ENCODE results near the gene NR2C2AP.
A peak's percentile ranks its signal among the peaks of the same experiment; 100 is the strongest.
"Not testable (repeated sequence)": the region's sequence is repeated elsewhere in the genome, so short reads cannot be mapped to it uniquely, and the experiment has no call there.

Gene NR2C2AP

DNA sequence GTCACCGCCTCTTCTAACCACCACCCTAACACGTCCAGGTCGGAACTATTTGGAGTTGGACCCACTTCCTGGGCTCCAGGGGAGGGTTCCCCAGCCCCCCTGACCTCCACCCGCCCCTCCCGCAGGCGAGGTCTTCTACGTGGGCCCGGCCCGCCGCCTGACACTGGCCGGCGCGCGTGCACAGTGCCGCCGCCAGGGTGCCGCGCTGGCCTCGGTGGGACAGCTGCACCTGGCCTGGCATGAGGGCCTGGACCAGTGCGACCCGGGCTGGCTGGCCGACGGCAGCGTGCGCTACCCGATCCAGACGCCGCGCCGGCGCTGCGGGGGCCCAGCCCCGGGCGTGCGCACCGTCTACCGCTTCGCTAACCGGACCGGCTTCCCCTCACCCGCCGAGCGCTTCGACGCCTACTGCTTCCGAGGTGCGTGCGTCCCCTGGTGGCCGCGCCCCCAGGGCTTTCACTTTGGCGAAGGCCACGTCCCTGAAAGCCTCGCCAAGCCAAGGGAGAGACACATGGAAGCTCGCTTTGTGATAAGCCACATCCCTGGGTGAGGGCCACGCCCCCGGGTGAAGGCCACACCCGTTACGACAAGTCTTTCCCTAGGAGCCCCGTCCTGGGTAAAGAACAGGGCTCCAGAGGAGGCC, 21.8 kb upstream of the NR2C2AP start:
- no peaks in the 10 kb centered on the region for H3K9me3 Mint-ChIP-seq
- peaks cover 4% of the 10 kb centered on the region for H3K4me1 Mint-ChIP-seq (ENCODE audit: low read depth)
- no peak overlapping the region for H3K27ac Mint-ChIP-seq
- H3K36me3 Mint-ChIP-seq (ENCODE audit: low read depth) = no peaks in the 10 kb centered on the region
- H3K4me3 Mint-ChIP-seq = peak overlapping the region; percentile 74
- peaks cover 9% of the 10 kb centered on the region for H3K27me3 Mint-ChIP-seq (ENCODE audit: low read depth)
- peak; percentile 79 for DNase-seq (ENCODE audit: low spot score)

DNA sequence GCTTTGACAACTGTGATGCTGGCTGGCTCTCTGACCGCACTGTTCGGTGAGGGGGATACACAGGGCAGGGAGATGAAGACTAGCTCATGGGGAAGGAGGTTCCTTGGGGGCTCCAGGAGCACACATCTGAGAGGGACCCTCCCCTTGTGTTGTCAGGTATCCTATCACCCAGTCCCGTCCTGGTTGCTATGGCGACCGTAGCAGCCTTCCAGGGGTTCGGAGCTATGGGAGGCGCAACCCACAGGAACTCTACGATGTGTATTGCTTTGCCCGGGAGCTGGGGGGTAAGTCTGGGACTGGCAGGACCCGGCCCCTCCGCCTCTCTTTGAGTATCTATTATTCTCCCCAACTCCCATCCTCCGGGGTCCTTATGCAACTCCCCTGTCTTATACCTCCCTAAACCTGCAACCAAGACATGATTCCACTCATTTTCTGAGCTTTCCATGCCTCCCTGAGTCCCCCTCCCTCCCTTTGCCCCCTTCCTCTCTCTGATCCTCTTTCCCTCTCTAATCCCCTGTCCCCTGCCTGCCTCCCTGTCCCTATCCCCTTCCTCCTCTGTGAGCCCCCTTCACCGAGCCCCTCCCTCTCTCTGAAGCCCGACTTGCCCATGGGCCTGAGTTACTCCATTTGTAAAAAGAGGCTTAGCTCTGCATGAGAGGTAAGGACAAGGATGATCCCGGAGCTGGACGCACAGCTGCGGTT, 21.1 kb upstream of the NR2C2AP start:
- no peaks in the 10 kb centered on the region for H3K9me3 Mint-ChIP-seq
- no peaks in the 10 kb centered on the region for H3K36me3 Mint-ChIP-seq (ENCODE audit: low read depth)
- H3K4me1 Mint-ChIP-seq (ENCODE audit: low read depth) = peaks cover 4% of the 10 kb centered on the region
- peaks cover 9% of the 10 kb centered on the region for H3K27me3 Mint-ChIP-seq (ENCODE audit: low read depth)
- peak overlapping the region; percentile 56 for H3K4me3 Mint-ChIP-seq
- no peak for DNase-seq (ENCODE audit: low spot score)
- H3K27ac Mint-ChIP-seq = no peak overlapping the region

GRCh38 chr19:19223636-19224035, 20.4 kb upstream of the NR2C2AP start:
- H3K9me3 Mint-ChIP-seq = no peaks in the 10 kb centered on the region
- no peak overlapping the region for H3K4me3 Mint-ChIP-seq
- H3K36me3 Mint-ChIP-seq (ENCODE audit: low read depth) = no peaks in the 10 kb centered on the region
- no peak overlapping the region for H3K27ac Mint-ChIP-seq
- no peak for DNase-seq (ENCODE audit: low spot score)
- peaks cover 9% of the 10 kb centered on the region for H3K27me3 Mint-ChIP-seq (ENCODE audit: low read depth)
- peaks cover 4% of the 10 kb centered on the region for H3K4me1 Mint-ChIP-seq (ENCODE audit: low read depth)

DNA sequence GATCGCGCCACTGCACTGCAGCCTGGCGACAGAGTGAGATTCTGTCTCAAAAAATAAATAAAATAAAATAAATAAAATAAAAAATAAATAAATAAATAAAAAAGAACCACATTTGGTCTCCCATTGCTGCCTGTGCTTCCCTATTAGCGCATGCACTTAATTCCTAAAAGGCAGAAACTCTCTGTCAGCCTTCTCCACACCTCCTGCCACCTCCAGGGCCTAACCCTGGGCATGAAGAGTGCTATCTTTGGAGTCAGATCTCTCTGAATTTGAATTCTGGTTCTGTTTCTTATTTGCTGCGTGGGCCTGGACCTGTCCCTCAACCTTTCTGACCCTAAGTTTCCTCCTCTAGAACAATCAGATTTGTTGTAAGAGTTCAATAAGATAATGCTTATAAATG, 19.8 kb upstream of the NR2C2AP start:
- DNase-seq (ENCODE audit: low spot score) = no peak
- Mint-ChIP-seq H3K9me3 (no peaks in the 10 kb centered on the region), H3K27ac (no peak overlapping the region), H3K27me3 (ENCODE audit: low read depth) (peaks cover 7% of the 10 kb centered on the region), H3K4me1 (ENCODE audit: low read depth) (peaks cover 4% of the 10 kb centered on the region), H3K36me3 (ENCODE audit: low read depth) (no peaks in the 10 kb centered on the region), H3K4me3 (no peak overlapping the region)

DNA sequence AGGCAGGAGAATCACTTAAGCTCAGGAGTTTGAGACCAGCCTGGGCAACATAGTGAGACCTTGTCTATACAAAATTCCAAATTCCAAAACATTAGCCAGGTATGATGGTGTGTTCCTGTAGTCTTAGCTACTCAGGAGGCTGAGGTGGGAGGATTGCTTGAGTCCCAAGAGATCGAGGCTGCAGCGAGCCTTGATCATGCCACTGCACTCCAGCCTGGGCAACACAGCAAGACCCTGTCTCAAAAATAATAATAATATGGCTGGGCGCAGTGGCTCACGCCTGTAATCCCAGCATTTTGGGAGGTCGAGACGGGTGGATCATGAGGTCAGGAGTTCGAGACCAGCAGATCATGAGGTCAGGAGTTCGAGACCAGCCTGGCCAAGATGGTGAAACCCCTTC, 17.8 kb upstream of the NR2C2AP start:
- H3K27ac Mint-ChIP-seq; H3K9me3 Mint-ChIP-seq; H3K27me3 Mint-ChIP-seq (ENCODE audit: low read depth); H3K36me3 Mint-ChIP-seq (ENCODE audit: low read depth); H3K4me3 Mint-ChIP-seq; DNase-seq (ENCODE audit: low spot score); H3K4me1 Mint-ChIP-seq (ENCODE audit: low read depth): not testable (repeated sequence)

GRCh38 chr19:19218911-19219310, 15.7 kb upstream of the NR2C2AP start:
- no peaks in the 10 kb centered on the region for H3K36me3 Mint-ChIP-seq (ENCODE audit: low read depth)
- H3K4me1 Mint-ChIP-seq (ENCODE audit: low read depth) = no peaks in the 10 kb centered on the region
- H3K27me3 Mint-ChIP-seq (ENCODE audit: low read depth) = peaks cover 13% of the 10 kb centered on the region
- H3K27ac Mint-ChIP-seq = no peak overlapping the region
- peaks cover 4% of the 10 kb centered on the region for H3K9me3 Mint-ChIP-seq
- no peak overlapping the region for H3K4me3 Mint-ChIP-seq
- no peak for DNase-seq (ENCODE audit: low spot score)

- peaks cover 19% of the 10 kb centered on the region for H3K27me3 Mint-ChIP-seq (ENCODE audit: low read depth)
- H3K36me3 Mint-ChIP-seq (ENCODE audit: low read depth) = no peaks in the 10 kb centered on the region
- DNase-seq (ENCODE audit: low spot score) = no peak
- H3K4me3 Mint-ChIP-seq = no peak overlapping the region
- no peak overlapping the region for H3K27ac Mint-ChIP-seq
- H3K9me3 Mint-ChIP-seq = peaks cover 4% of the 10 kb centered on the region
- no peaks in the 10 kb centered on the region for H3K4me1 Mint-ChIP-seq (ENCODE audit: low read depth)
These were observed 13.9 kb upstream of the NR2C2AP start for GRCh38 chr19:19217099-19217498.

- no peak overlapping the region for H3K27ac Mint-ChIP-seq
- no peaks in the 10 kb centered on the region for H3K36me3 Mint-ChIP-seq (ENCODE audit: low read depth)
- H3K4me1 Mint-ChIP-seq (ENCODE audit: low read depth) = no peaks in the 10 kb centered on the region
- no peak overlapping the region for H3K4me3 Mint-ChIP-seq
- H3K9me3 Mint-ChIP-seq = peaks cover 4% of the 10 kb centered on the region
- DNase-seq (ENCODE audit: low spot score) = no peak
- peaks cover 28% of the 10 kb centered on the region for H3K27me3 Mint-ChIP-seq (ENCODE audit: low read depth)
These were observed 12.6 kb upstream of the NR2C2AP start for GRCh38 chr19:19215792-19216191.

GRCh38 chr19:19214892-19215291, 11.7 kb upstream of the NR2C2AP start:
- peaks cover 29% of the 10 kb centered on the region for H3K27me3 Mint-ChIP-seq (ENCODE audit: low read depth)
- H3K9me3 Mint-ChIP-seq = peaks cover 4% of the 10 kb centered on the region
- H3K4me3 Mint-ChIP-seq = no peak overlapping the region
- no peaks in the 10 kb centered on the region for H3K36me3 Mint-ChIP-seq (ENCODE audit: low read depth)
- H3K4me1 Mint-ChIP-seq (ENCODE audit: low read depth) = no peaks in the 10 kb centered on the region
- no peak for DNase-seq (ENCODE audit: low spot score)
- no peak overlapping the region for H3K27ac Mint-ChIP-seq

DNA sequence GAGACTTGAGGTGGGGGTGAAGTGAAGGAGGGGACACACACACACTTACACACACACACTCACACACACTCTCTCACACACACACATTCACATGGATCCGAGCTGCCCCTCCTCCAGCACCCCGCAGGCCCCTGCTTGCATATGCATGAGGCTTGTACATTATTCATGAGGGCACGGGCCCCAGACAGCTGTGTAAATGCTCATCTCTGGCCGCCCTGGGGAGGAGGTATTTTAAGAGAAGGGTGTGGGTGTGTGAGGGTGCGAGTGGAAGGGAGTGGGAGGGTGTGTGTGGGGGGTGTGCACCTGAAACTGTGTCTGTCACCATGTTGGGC, 10.9 kb upstream of the NR2C2AP start:
- DNase-seq (ENCODE audit: low spot score) = no peak
- Mint-ChIP-seq H3K4me1 (ENCODE audit: low read depth) (no peaks in the 10 kb centered on the region), H3K9me3 (peaks cover 4% of the 10 kb centered on the region), H3K27ac (no peak overlapping the region), H3K4me3 (no peak overlapping the region), H3K36me3 (ENCODE audit: low read depth) (no peaks in the 10 kb centered on the region), H3K27me3 (ENCODE audit: low read depth) (peaks cover 29% of the 10 kb centered on the region)

DNA sequence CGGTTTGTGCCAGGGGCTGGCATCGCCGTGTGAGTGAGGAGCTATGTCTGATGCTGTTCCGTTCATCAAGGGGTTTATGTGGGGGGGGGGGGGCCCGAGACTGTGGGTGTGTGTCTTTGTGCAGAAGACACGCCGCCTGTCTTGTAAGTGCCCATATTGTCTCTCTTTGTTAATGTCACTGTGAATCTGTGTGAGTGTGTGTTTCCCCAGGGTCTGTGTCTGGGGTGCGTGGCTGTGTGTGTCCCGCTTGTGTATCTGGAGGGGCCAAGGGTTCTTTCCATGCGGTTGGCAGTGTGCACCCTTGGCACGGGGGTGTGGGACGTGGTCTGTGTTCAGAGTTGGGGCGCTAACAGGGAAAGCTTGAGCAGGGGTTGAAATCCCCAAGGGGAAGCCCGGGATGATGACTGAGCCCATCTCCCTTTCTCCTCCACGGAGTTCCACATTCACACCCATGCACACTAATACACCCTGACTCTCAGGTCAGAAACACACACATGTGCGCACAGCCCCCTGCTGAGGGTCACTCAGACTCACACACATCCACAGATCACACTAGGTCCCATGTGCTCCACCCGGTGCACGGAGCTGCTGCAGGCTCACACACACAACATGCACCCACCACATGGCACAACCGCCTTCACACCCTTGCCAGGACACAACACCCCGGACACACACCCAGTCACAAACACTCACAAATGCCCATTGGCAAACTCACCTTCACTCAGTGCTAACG, 10.4 kb upstream of the NR2C2AP start:
- Mint-ChIP-seq H3K27me3 (ENCODE audit: low read depth) (peaks cover 29% of the 10 kb centered on the region), H3K4me1 (ENCODE audit: low read depth) (no peaks in the 10 kb centered on the region), H3K9me3 (peaks cover 4% of the 10 kb centered on the region), H3K36me3 (ENCODE audit: low read depth) (no peaks in the 10 kb centered on the region), H3K27ac (no peak overlapping the region), H3K4me3 (no peak overlapping the region)
- DNase-seq (ENCODE audit: low spot score) = no peak

- peaks cover 29% of the 10 kb centered on the region for H3K27me3 Mint-ChIP-seq (ENCODE audit: low read depth)
- no peak overlapping the region for H3K4me3 Mint-ChIP-seq
- peaks cover 4% of the 10 kb centered on the region for H3K9me3 Mint-ChIP-seq
- peaks cover under 1% of the 10 kb centered on the region for H3K4me1 Mint-ChIP-seq (ENCODE audit: low read depth)
- H3K27ac Mint-ChIP-seq = no peak overlapping the region
- no peak for DNase-seq (ENCODE audit: low spot score)
- no peaks in the 10 kb centered on the region for H3K36me3 Mint-ChIP-seq (ENCODE audit: low read depth)
These were observed 9.7 kb upstream of the NR2C2AP start for GRCh38 chr19:19212916-19213315.

DNA sequence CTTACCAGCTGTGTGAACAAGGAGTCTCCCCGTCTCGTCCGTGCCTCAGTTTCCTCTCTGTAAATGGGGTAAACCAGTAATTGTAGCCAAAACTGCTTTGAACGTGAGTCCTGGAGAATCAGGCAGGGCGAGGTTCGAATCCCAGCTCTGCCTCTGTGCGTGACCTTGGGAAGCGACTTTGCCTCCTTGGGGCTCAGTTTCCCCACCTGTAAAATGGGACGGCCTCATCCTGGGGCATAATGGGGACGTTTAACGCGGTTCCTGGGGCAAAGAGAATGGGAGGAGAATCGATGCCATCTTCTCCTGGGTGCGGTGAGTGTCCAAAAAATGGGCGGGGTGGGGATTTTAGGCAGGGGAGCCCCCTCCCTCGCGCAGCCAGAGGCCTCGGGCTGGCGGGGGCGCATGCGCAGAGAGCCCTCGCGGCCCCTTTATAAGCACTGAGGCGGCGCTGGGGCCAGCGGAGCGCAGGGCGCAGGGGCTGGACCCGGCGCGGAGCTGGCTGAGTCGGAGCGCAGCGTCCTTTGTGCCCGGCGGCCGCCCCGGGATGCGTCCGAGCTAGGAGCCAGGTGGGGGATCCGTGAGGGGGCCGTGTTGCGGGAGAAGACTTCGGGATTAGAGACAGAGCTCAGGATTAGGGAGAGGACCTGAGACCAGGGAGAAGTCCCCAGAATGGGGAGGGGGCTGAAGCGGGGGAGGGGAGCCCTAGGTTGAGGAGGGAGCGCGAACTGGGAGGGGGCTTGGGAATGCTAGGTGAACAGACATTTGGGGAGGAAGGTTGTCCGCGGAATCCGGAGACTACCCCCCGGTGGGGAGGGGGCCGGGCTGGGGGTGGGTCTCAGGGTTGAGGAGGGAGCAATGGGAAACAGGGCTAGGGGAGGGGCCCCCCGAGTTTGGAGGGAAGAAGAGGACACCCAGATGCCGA, 8.5 kb upstream of the NR2C2AP start, which contains the start of gene NCAN:
NCAN (plus strand) TSS at position 460 of the 922 bp plus-strand sequence. CDS start 4,996 bp downstream, outside the sequence.
- H3K4me3 Mint-ChIP-seq = no peak within 1 kb of the TSS
- H3K27ac Mint-ChIP-seq = no peak within 1 kb of the TSS
- DNase-seq (ENCODE audit: low spot score) = no peak
- H3K27me3 Mint-ChIP-seq (ENCODE audit: low read depth) = peaks cover 27% of the 10 kb centered on the region
- H3K4me1 Mint-ChIP-seq (ENCODE audit: low read depth) = peaks cover 12% of the 10 kb centered on the region
- H3K36me3 Mint-ChIP-seq (ENCODE audit: low read depth) = peaks cover 6% of the 10 kb centered on the region
- peaks cover 11% of the 10 kb centered on the region for H3K9me3 Mint-ChIP-seq

Measured in T-helper 2 cell treated with Interferon-gamma antibody and Interleukin-4, amounts not matched to agents 5 μg/mL and 100 μg/mL, for 36 hours (primary cell).